NCI-H226 (cell line): ENCODE results near the gene ARFGAP3.
A peak's percentile ranks its signal among the peaks of the same experiment; 100 is the strongest.
"Not testable (repeated sequence)": the region's sequence is repeated elsewhere in the genome, so short reads cannot be mapped to it uniquely, and the experiment has no call there.

Experiments used
- DNase-seq: peaks from one replicate; pipeline ENCODE4 v3.0.0-alpha.2; 2015

The ARFGAP3 gene

GRCh38 chr22:42763965-42764480, 93.0 kb downstream of the ARFGAP3 start:
- DNase-seq: no peak

- no peak for DNase-seq
Observed at GRCh38 chr22:42760806-42761565, 96.1 kb downstream of the ARFGAP3 start.

GRCh38 chr22:42758931-42759629, 98.0 kb downstream of the ARFGAP3 start:
- no peak for DNase-seq

- DNase-seq: peak; percentile 65
Observed at GRCh38 chr22:42755553-42755952, 101.5 kb downstream of the ARFGAP3 start.

DNA sequence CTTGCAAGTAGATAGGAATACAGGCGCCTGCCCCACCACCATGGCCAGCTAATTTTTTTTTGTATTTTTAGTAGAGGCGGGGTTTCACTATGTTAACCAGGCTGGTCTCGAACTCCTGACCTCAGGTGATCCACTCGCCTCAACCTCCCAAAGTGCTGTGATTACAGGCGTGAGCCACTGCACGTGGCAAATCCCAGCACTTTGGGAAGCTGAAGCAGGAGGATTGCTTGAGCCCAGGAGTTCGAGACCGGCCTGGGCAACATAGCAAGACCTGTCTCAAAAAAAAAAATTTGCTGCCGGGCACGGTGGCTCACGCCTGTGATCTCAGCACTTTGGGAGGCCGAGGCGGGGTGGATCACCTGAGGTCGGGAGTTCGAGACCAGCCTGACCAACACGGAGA, 102.0 kb downstream of the ARFGAP3 start:
- DNase-seq: not testable (repeated sequence)

DNA sequence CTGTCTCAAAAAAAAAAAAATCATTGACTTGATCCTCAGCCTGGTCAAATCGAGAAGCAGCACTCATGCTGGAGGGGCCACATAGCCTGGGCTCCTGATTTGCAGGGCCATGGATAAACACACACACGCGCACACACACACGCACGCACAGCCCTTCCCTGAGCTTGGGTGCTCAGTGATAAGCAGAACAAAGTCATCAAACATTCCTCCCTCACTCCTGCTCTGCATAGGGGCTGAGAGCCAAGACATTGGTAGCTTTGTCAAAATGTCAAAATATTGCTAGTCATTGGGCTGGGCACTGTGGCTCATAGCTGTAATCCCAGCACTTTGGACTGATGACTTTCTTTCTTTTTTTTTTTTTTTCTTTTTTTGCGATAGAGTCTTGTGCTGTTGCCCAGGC, 102.4 kb downstream of the ARFGAP3 start:
- DNase-seq: peak; percentile 67

DNA sequence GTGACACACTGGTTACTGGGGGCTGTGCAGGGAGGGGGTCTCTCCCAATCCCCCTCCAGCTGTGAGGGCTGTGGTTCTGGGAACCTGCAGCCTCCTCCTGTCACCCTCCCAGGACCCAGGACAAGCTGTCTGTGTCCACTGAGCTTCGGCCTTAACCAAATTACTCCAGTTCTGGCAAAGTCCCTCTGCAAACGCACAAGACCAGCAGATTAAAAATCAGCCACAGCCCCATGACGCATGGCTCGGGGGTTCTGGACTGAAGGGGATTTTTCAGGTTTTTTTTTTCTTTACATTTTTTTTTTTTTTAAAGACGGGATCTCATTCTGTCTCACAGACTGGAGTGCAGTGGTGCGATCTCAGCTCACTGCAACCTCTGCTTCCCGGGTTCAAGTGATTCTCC, 104.2 kb downstream of the ARFGAP3 start:
- no peak for DNase-seq

DNA sequence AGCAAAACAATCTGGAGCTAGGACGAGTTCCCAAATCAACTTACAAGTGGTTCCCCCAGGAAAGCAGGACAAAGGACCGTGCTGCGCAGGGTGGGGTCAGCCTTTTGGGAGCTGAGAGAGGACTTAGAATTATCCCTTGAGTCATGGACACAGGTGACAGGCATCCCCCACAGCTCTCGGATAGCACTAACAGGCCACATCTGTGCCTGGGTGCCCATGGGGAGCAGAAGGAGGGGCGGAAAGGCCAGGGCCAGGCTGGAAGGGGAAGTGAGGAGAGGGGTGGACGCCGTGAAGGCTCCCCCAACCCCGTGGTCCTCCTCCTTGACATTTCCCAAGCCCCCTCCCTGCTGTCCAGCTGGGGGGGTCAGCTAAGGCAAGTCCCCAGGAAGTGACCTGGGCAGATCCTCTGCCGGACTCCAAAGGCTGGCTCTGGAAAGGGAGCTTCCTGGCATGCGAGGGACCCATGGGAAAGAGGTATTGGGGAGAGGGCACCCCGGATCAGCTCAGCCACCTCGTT, 104.8 kb downstream of the ARFGAP3 start:
- no peak for DNase-seq

DNA sequence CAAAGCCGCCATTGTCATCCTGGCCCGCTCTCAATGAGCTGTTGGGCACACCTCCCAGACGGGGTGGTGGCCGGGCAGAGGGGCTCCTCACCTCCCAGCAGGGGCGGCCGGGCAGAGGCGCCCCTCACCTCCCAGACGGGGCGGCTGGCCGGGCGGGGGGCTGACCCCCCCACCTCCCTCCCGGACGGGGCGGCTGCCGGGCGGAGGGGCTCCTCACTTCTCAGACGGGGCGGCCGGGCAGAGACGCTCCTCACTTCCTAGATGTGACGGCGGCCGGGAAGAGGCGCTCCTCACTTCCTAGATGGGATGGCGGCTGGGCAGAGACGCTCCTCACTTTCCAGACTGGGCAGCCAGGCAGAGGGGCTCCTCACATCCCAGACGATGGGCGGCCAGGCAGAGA, 106.7 kb downstream of the ARFGAP3 start:
- DNase-seq: not testable (repeated sequence)

DNA sequence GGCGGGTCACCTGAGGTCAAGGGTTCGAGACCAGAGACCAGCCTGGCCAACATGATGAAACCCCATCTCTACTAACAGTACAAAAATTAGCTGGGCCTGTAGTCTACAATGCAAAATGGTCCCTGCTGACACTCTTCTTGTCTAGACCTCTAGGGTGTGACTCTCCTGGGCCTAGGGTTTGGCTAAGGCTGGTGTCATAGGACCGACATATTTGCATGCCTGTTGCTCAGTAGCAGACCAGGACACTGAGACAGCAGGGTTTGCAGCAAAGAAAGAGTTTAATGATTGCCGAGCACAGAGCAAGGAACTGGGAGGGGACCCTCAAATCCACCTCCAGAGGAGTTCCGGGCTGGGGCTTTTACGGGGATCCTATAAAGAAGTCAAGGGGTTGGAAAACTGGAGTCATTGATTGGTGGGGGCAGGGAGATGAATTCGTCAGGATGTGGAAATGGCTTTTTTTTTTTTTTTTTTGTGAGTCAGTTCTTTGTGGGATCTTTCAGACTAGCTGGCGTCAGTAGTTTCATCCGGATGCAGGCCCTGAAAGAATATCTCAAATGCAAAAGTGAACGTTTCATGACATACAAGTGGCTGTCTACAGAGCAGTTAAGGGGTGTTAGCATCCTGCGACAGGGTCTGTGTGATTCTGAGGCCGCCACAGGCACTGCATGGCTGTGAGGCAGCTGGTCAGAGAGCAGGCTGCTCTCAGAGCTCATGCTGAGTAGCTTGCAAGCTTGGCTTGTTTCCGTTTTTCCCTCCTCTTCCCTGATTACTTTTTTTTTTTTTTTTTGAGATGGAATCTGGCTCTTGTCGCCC, 109.2 kb downstream of the ARFGAP3 start:
- DNase-seq: no peak
